Measurements from ENCODE around the gene RSPO4.
"Not testable (repeated sequence)": the region's sequence is repeated elsewhere in the genome, so short reads cannot be mapped to it uniquely, and the experiment has no call there.

Gene RSPO4

GRCh38 chr20:1003920-1004697 lies 2.0 kb upstream of the RSPO4 start:
- DNase-seq: no peak

DNA sequence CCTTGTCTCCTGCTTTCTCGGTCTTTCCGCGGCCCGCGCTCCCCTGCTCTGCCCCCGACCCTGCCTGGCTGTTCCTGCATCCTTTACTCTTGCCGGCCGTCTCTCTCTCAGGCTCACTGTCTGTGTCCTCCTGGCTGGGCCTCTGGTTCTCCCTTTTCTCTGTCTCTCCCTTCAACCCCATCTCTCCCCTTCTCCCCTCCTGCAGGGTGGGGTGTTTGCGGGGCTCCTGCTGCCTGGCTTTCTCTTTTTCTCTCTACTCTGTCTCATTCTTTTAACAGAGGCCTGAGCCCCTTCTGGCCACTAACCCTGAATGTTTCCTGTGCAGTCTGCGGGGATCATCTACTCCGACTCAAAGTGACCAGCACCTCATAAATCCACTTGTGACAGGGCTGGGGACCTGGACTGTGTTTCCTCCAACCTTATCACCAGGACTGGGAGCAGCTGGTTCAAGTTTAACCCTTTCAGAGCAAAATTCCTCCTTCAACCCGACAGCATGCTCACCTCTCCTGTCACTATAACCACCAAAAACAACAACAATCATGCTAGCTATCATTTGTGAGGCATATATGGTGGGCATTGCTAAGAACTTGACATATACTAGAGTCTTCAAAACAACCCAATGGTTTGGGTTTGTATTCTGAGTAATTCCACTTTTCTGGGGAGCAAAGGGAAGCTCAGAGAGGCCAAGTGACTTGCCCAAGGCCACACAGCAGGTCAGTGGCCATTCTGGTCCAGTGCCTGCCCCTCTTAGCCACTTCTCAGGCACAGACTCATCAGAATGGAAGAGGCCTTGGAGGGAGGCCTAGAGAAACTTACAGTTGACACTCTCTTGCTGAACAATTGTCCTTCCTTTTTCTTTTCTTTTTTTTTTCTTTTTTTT lies 811 bp upstream of the RSPO4 start:
- DNase-seq: no peak

- no peak for DNase-seq
Measured at GRCh38 chr20:1001116-1001515, 995 bp downstream of the RSPO4 start.

DNA sequence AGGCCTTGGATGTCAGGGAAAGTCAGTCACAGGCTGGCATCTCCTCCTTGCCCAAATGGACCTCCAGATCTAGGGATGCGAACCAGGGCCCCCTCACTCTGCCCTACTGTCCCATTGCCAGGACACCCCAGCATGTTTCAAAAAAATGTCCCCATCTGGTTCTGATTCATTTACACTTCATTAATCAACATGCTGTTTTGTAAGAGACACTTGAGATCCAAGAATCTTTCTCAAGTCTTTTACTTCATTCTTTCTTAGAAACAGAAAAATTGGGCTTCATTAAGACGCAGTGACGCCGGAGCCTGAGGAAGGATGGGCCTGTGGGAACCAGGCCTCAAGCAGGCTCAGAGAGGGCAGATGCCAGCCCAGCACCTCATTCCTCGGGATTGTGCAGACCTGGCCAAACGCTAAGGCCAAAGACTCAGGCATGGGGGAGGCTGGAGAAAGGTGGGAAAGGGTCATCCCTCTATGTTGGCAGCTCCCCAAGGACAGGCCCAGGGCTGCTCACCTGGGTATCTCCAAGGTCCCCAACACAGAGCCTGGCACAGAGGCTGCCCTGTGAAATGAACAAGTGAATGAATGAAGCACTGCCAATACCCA lies 3.8 kb downstream of the RSPO4 start:
- no peak for DNase-seq

GRCh38 chr20:997486-997885 lies 4.6 kb downstream of the RSPO4 start:
- DNase-seq: no peak

DNA sequence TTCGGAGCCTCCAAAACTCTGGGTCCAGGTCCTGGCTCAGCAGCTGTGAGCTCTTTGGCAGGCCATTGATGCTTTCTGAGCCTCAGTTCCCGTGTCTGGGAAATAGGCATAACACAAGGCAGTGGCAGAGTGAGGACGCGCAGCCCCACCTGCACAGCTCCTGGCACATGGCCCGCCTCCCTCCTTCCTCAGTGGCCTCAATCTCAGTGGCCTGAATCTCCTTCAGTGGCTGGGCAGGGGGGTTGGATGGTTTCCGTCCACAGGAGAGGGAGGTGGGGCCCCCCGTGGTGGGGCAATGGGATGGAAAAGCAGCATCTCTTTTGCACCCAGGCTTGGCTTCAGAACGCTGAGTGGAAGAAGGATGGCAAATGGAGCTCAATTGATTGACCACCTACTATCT lies 5.1 kb downstream of the RSPO4 start:
- no peak for DNase-seq

DNA sequence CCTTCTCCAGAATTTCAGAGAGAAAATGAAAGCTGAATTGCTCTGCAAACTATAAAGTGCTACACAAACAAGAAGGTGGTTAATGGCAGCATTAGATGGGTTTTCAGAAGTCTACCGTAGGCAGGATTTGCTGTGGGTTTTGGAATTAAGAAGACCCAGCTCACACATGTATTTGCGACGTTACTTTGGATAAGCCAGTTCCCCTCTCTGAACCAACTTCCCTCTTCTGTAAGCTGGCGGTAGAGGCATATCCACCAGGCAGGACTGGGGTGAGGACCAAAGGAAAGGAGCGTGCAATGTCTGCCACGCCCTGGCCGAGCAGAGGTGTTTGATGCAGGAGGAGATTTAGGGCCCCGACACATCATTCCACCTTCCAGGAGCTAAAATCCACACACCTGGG lies 6.9 kb downstream of the RSPO4 start:
- DNase-seq: no peak

DNA sequence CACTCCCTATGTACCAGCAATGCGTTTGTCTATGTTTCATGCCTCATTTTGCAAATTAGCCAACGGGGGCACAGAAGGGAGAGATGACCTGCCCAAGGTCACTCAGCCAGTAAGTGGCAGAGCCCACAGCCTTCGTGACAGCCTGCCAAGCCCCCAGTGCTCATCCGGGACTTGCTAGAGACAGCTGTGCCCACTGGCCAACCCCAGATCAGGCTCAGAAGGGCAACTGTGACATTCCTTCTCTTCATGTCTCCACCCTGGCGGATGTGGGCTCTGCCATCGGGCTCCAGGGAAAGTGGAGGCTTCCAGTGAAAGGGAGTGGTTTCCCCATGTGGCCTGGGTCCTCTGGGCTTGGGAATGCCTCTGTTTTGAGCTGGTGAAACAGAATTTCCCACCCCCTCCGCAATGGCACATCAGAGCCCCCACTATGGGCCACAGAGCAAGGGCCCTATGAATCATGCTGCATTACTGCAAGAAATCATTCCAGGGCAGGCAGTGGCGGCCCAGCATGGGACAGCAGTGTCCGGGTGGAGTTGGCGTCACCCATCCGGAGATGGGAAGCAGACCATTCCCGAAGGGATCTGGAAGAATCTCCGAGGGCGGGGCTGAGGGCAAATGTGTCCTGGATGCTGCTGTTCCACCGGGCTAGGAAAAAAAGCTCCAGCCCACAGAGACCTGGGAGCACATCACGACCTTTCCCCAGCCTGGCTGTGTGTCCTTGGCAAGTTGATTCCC lies 9.1 kb downstream of the RSPO4 start:
- no peak for DNase-seq

- no peak for DNase-seq
Measured at GRCh38 chr20:991850-992249, 10.3 kb downstream of the RSPO4 start.

DNA sequence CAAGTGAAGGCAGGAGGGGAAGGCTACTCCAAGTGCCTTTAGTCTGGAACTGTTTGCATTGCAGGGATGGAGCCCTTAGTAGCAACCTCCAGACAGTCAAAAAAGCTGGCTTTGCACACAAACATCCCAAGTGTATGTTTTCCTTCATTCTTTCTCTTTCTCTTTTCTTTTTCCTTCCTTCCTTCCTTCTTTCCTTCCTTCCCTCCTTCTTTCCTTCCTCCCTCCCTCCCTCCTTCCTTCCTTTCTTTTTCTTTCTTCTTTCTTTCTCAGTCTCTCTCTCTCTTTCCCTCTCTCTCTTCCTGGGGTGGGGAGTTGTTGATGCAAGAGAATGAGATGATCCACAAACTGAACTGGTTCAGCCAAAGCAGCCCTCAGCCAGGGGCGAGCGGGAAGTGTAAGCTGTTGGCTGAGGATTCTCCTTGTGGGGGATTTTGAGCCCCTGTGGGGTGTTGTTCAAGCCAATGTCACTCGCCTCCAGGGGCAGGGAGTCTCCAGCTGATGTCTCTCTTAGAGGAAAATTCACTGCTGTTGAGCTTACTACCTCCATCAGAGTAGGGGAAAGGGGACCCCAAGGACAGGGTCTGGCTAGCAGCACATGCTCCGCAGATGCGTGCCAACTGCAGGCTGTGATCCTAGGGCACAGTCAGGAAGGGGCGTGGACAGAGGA lies 11.7 kb downstream of the RSPO4 start:
- no peak for DNase-seq

- DNase-seq: no peak
Measured at GRCh38 chr20:988272-988671, 13.8 kb downstream of the RSPO4 start.

GRCh38 chr20:987677-988076 lies 14.4 kb downstream of the RSPO4 start:
- DNase-seq: no peak

GRCh38 chr20:986733-987355 lies 15.3 kb downstream of the RSPO4 start:
- no peak for DNase-seq

DNA sequence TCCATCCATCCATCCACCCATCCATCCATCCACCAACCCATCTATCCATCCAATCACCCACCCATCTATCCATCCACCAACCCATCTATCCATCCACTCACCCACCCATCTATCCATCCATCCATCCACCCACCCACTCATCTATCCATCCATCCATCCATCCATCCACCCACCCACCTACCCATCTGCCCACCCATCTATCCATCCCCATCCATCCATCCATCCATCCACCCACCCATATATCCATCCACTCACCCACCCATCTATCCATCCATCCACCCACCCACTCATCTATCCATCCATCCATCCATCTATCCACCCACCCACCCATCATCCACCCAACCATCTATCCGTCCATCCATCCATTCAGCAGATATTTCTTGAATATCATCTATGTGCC lies 17.1 kb downstream of the RSPO4 start:
- DNase-seq: not testable (repeated sequence)

DNA sequence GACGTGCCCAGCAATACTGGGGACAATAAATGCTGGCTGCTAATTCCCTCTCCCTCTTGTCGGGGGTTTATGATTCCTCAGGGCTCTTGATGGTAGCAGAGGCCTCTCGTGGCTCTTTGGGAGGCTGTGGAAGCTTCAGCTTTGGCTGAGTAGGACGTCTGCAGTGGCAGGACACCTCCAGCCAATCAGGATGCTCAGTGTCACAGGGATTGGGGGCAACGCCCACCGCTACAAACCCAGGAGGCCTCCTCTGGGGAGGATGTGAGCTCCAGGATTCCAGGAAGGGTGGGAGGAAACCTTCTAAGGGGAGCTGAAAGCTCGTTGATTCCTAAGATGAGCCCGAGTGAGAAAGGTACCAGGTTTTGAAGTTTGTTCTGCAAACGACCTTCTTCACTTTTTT lies 19.4 kb downstream of the RSPO4 start:
- DNase-seq: no peak

DNA sequence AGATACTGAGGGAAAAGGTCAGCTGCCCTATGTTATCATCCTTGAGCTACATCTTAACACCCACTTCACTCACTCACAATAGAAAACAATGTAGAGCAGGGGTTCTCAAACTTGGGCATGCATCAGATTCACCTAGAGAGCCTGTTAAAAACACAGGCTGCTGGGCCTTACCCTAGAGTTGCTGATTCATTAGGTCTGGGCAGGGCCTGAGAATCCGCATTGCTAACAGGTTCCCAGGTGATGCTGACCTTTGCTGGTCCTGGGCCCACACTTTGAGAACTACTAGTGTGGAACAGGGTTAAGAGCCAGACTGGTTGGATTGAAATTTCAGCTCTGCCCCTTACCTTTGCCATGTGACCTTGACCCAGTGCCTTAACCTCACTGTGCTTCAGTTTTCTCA lies 25.1 kb downstream of the RSPO4 start:
- DNase-seq: no peak

DNA sequence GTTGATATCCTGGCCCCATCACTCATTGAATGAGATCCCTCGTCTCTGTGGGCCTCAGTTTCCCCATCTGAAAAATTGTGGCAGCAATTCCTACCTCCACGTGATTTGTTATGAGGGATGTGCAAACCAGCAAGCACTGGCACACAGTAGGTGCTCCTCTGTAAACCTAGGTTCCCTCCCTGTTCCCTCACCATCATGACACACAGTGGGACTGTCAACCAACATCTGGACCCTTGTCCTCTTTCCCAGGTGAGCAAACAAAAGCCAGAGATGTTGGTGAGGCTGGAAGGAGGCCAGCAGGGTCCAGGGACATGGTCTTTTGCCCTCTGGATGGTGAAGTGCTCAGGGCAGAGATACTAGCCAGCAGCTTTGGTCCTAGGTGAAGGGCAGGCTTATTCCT lies 26.1 kb downstream of the RSPO4 start:
- DNase-seq: no peak

- DNase-seq: peak; percentile 47
Measured at GRCh38 chr20:973785-974194, 28.3 kb downstream of the RSPO4 start.

DNA sequence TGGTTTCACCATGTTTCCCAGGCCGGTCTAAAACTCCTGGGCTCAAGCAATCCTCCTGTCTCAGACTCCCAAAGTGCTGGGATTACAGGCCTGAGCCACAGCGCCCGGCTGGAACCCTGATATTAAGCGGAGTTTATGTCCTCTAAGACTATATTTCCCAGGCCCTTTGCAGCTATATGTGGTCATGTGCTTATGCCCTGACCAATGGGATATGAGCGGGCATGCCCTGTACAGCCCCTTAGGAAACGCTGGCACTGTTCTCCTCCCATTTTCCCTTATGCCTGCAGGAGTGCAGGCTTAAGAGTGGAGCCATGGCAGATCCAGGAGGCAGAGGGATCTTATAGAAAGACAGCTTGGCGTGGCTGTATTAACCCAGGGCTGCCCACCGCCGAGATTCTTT lies 29.9 kb downstream of the RSPO4 start:
- DNase-seq: no peak

DNA sequence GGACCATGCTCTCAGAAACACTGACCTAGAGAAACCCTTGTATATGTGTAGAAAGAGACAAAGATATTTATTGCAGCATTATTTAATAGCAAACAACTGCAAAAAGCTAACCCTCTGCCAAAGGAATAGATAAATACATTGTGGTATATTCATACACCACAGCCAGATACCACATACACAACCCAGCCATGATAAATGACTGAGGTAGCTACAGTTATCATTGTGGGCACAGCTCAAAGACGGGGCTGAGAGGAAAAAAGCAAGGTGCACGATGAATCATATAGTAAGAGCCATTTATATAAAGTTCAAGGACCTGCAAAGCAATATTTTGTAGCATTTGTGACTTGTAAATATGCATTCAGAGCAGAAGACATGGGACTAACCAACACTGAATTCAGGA lies 30.8 kb downstream of the RSPO4 start:
- no peak for DNase-seq

DNA sequence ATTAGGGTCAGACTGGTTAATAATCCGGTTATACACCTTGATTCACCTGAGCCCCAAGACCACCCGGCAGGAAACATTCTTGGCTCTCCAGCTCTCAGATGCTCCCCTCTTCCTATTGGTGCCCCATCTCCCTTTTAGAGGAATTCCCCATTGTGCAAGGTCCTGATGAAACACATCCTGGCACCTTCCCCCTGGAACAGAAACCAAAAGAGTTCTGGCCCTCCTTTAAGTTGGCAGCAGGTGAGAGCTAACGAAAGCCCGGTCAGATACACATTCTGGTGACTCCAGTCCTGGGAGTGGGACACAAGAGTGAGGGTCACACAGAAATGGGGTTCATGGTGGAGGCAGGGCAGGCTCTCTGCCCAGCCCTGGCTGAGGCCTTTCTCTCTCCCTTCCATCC lies 32.2 kb downstream of the RSPO4 start:
- no peak for DNase-seq
